Lower leg skin (tissue), 4 donors: ENCODE data around the gene TRMT10C. TPM values are rescaled to one million over a fixed set of nuclear protein-coding genes. Genes with fewer than 3 reads are reported as not detected.
"Not testable (repeated sequence)": the region's sequence is repeated elsewhere in the genome, so short reads cannot be mapped to it uniquely, and the experiment has no call there.

Experiments used
- DNase-seq, 2 donors: peaks; one replicate each; pipeline ENCODE4 v3.0.0-alpha.2; 2019; ENCODE audit warnings: low spot score in 2 of 2
- H3K4me3 ChIP-seq: fragments of 200-600 bp; sonication (generic); 2 replicates; pipeline ENCODE4 v1.5.1; 2017; ENCODE audit warnings: mild to moderate bottlenecking, low read depth; ENCODE audit not compliant: poor library complexity, severe bottlenecking
- CTCF ChIP-seq, 3 donors: fragments of 450-650 bp; IDR thresholded peaks; one replicate each; pipeline ENCODE4 v1.5.1; 2016; ENCODE audit warnings: antibody characterized with exemption in 3 of 3, mild to moderate bottlenecking in 3 of 3, moderate library complexity in 2 of 3
- POLR2A ChIP-seq, 2 donors: fragments of 450-650 bp; IDR thresholded peaks; one replicate each; pipeline ENCODE4 v1.6.1; 2016 to 2017; ENCODE audit warnings: antibody characterized with exemption in 2 of 2, mild to moderate bottlenecking in 1 of 2, moderate library complexity in 1 of 2
- WGBS, 2 donors: methylation state at CpG; one replicate each; pipeline ENCODE4 v1.1.5; 2018; 5-methylcytosine and 5-hydroxymethylcytosine counted together
- intact Hi-C: fragments of 100-400 bp; cut with DNase I; formaldehyde crosslinking; loops from one replicate; pipeline ENCODE4 v1.15.0; 2023; ENCODE audit warnings: low total_unique reads
- total RNA-seq, 4 donors: library from RNA; depleted of rRNA; stranded (reverse); fragments of >200 nt; gene quantifications; one replicate each; pipeline ENCODE4 v1.1.0, GENCODE V29; 2016

TRMT10C gene
- total RNA-seq, 4 donors from 2014 or later, result 14.3 to 22.3 (median 20.4) TPM

DNA sequence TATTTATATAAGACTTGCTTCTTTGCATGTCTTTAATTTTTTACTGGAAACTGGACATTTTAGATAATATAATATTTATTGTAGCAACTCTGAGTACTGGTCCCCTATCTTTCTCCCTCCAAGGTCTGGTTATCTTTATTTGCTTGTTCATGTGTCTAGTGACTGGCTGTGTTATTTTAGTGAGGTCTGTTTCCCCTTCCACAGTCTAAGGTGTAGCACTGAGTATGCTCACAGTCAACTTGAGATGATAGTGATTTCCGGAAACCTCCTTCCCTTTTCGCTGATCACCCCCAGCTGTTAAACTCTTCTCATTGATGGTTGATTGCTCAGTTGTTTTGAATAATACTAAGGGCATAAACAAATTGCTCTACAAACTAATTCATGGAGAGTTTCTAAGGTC lies 49.4 kb downstream of the TRMT10C start:
- no peak for TF ChIP-seq POLR2A (IDR thresholded peaks at IDR 0.05)
- no peak for TF ChIP-seq CTCF (IDR thresholded peaks at IDR 0.05)
- 94% methylated on average over 2 of the region's 2 CpGs for WGBS, 2 donors
- DNase-seq, result no peak
- intact Hi-C loops, result no loop called here
- H3K4me3 ChIP-seq, result no peak overlapping the region

DNA sequence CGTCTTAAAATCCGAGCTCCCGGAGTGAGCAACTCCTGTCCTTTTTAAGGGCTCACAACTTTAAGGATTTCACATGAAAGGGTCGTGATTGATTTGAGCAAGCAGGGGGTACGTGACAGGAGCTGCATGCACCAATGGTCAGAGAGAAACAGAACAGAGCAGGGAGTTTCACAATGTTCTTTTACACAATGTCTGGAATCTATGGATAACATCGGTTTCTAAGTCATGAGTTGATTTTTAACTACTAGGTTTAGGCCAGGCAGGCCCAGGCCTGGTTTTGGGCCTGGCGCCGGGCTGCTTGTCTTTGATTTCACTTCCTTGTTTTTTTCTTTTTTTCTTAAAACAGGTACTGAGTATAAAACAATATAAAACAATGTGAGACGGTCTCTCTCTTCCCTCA lies 51.3 kb downstream of the TRMT10C start:
- intact Hi-C loops, DNase-seq, H3K4me3 ChIP-seq: not testable (repeated sequence)
- WGBS, 2 donors, result 71 to 87% methylated on average over 9 of the region's 9 CpGs

GRCh38 chr3:101615525-101615924 lies 53.9 kb downstream of the TRMT10C start:
- TF ChIP-seq CTCF (IDR thresholded peaks at IDR 0.05) (no peak), POLR2A (IDR thresholded peaks at IDR 0.05) (no peak)

More at GRCh38 chr3:101615525-101615924, 53.9 kb downstream of the TRMT10C start:
- intact Hi-C loops, result no loop called here
- DNase-seq, result no peak
- 94 to 95% methylated on average over 6 of the region's 6 CpGs for WGBS, 2 donors
- no peak overlapping the region for H3K4me3 ChIP-seq

Other genes starting within 250 kb of the TRMT10C start
- under 1 TPM in 3 of 4 donors, not detected in 1; 0.05 to 0.13 (median 0.11) TPM for gene IMPG2, start 241.3 kb upstream of the TRMT10C start, total RNA-seq
- 10 to 100 TPM; 13.2 to 18.3 (median 15.8) TPM for gene SENP7, start 48.7 kb upstream of the TRMT10C start, total RNA-seq
- gene PCNP, start 12.3 kb downstream of the TRMT10C start, total RNA-seq, result 10 to 100 TPM; 55.3 to 73.8 (median 61.0) TPM
- gene ZBTB11, start 115.3 kb downstream of the TRMT10C start, total RNA-seq, result 10 to 100 TPM; 22.1 to 34.2 (median 26.7) TPM
- 1,000 to 10,000 TPM in 3 of 4 donors, 100 to 1,000 TPM in 1; 995 to 1,453 (median 1,259) TPM for gene RPL24, start 124.8 kb downstream of the TRMT10C start, total RNA-seq
- gene CEP97, start 162.7 kb downstream of the TRMT10C start, total RNA-seq, result 1 to 10 TPM; 6.5 to 8.3 (median 7.4) TPM
- 1 to 10 TPM; 2.0 to 5.6 (median 2.7) TPM for gene NXPE3, start 217.3 kb downstream of the TRMT10C start, total RNA-seq